Pancreas (tissue), 10 donors: ENCODE results near the gene VMP1. TPM values are rescaled to one million over a fixed set of nuclear protein-coding genes. Genes with fewer than 3 reads are reported as not detected.
"Not testable (repeated sequence)": the region's sequence is repeated elsewhere in the genome, so short reads cannot be mapped to it uniquely, and the experiment has no call there.

Experiments
- ATAC-seq, 4 donors: fragments of 200-7000 bp; cut with Tn5 transposase; one replicate each; pipeline versions ENCODE4 v1.8.0 to v1.9.1; 2020; ENCODE audit warnings: mild to moderate bottlenecking in 4 of 4, moderate library complexity in 4 of 4
- DNase-seq, 6 donors: peaks; one replicate each; pipeline ENCODE4 v3.0.0-alpha.2; 2020
- FAIRE-seq: peaks from 2 replicates; lab custom pipeline; 2012; peaks lifted over from hg19 to GRCh38; lab: Jason Lieb, UNC
- H3K27ac ChIP-seq, 4 donors: fragments of 200-600 bp; sonication (generic); 1 replicate in 3 of 4; 2 replicates in 1 of 4; pipeline versions ENCODE4 v1.5.0 to v1.8.0; 2020
- H3K27me3 ChIP-seq, 4 donors: fragments of 200-600 bp; one replicate each; pipeline ENCODE4 v1.8.0; 2021
- H3K36me3 ChIP-seq, 3 donors: fragments of 200-600 bp; sonication (generic) in 1 of 3; one replicate each; pipeline versions ENCODE4 v1.5.0 to v1.8.0; 2020 to 2021
- H3K4me1 ChIP-seq, 3 donors: fragments of 200-600 bp; one replicate each; pipeline ENCODE4 v1.8.0; 2021
- H3K4me3 ChIP-seq, 4 donors: fragments of 200-600 bp; sonication (generic) in 2 of 4; one replicate each; pipeline versions ENCODE4 v1.5.0 to v1.8.0; 2020 to 2021
- H3K9me3 ChIP-seq, 4 donors: fragments of 200-600 bp; one replicate each; pipeline ENCODE4 v1.8.0; 2021
- CTCF ChIP-seq, 4 donors: fragments of 200-600 bp; sonication (generic) in 3 of 4; IDR thresholded peaks; one replicate each; pipeline versions ENCODE4 v1.5.0 to v1.8.0; 2021; ENCODE audit warnings: antibody characterized with exemption in 4 of 4
- WGBS, 2 donors: extraction: QIAGEN DNeasy Blood & Tissue Kit; methylation state at CpG; one replicate each; pipeline ENCODE4 v1.1.7; 2013; 5-methylcytosine and 5-hydroxymethylcytosine counted together
- intact Hi-C, 3 donors: fragments of 100-400 bp; cut with DNase I; formaldehyde crosslinking; loops; one replicate each; pipeline versions ENCODE4 v1.11.1 to v1.14.2; 2022
- polyA plus RNA-seq, 2 donors: library from polyadenylated mRNA; stranded (reverse); fragments of 200-250 nt; gene quantifications; one replicate each; pipeline ENCODE4 v1.2.3, GENCODE V29; 2013
- total RNA-seq, 6 donors: library from RNA; stranded (reverse); fragmentation: NEBNext Ultra II Directional in 4 of 6; extraction: Animal tissue kit (Norgen Biotek cat#: 25700) in 4 of 6; gene quantifications; one replicate each; pipeline versions ENCODE4 v1.2.1 to v1.2.4, GENCODE V29; 2021 to 2023
- donor health status: healthy with polysubstance abuse.
- donor health status: DM: no; HTN: no; CAD: no; lungs with moderate emphysema.
- donor health status: DM: no; HTN: no; CAD: no.
- donor health status: control.
- donor health status: control.
- donor health status: Bipolar disorder and iron deficiency.
- donor health status: DM: yes; HTN: yes; CAD: no.
- donor health status: DM: no; HTN: no; CAD: no.
- donor health status: DM: no; HTN: no; CAD: no.
- donor health status: DM: yes; HTN: yes; CAD: no.

Gene VMP1
- total and polyA plus RNA-seq, 8 donors, result 55.5 to 177 (median 91.8) TPM

GRCh38 chr17:59790910-59791309, 83.5 kb downstream of the VMP1 start:
- DNase-seq (no peak), ATAC-seq (no peak), FAIRE-seq (no peak)
- no peaks in the 10 kb centered on the region for H3K27me3 ChIP-seq
- H3K27ac ChIP-seq, result peak overlapping the region in 2 of 4 donors; percentile 51 to 67
- H3K4me1 ChIP-seq, result peaks cover 13 to 25% (median 24%) of the 10 kb centered on the region in 3 donors
- TF ChIP-seq CTCF (IDR thresholded peaks at IDR 0.05), result no peak
- 87 to 88% methylated on average over 4 of the region's 4 CpGs for WGBS, 2 donors
- H3K36me3 ChIP-seq, result no peaks in the 10 kb centered on the region
- H3K4me3 ChIP-seq, result no peak overlapping the region
- H3K9me3 ChIP-seq, result no peaks in the 10 kb centered on the region
- intact Hi-C loops, result no loop called here

GRCh38 chr17:59791603-59792457, 84.4 kb downstream of the VMP1 start:
- WGBS, 2 donors, result 92 to 93% methylated on average over 7 of the region's 7 CpGs
- TF ChIP-seq CTCF (IDR thresholded peaks at IDR 0.05), result no peak
- FAIRE-seq, result no peak

GRCh38 chr17:59792458-59792823, 85.0 kb downstream of the VMP1 start:
- H3K27me3 ChIP-seq, ATAC-seq, H3K9me3 ChIP-seq, H3K4me3 ChIP-seq, intact Hi-C loops, FAIRE-seq, H3K36me3 ChIP-seq, DNase-seq: not testable (repeated sequence)
- peaks cover 2 to 16% (median 9%) of the 10 kb centered on the region in 3 donors for H3K4me1 ChIP-seq
- 95% methylated on average over 10 of the region's 10 CpGs for WGBS, 2 donors
- peak overlapping the region in 1 of 4 donors; percentile 36 for H3K27ac ChIP-seq

More at GRCh38 chr17:59791603-59792457, 84.4 kb downstream of the VMP1 start:
- H3K27me3 ChIP-seq, result no peaks in the 10 kb centered on the region
- intact Hi-C loops, result no loop called here
- H3K27ac ChIP-seq, result peak overlapping the region in 2 of 4 donors; percentile 36 to 41
- H3K4me1 ChIP-seq, result peaks cover 8 to 22% (median 15%) of the 10 kb centered on the region in 3 donors
- H3K4me3 ChIP-seq, result no peak overlapping the region
- ATAC-seq (peak in 1 of 4 donors; percentile 15), DNase-seq (no peak)
- H3K36me3 ChIP-seq, result no peaks in the 10 kb centered on the region
- H3K9me3 ChIP-seq, result no peaks in the 10 kb centered on the region

DNA sequence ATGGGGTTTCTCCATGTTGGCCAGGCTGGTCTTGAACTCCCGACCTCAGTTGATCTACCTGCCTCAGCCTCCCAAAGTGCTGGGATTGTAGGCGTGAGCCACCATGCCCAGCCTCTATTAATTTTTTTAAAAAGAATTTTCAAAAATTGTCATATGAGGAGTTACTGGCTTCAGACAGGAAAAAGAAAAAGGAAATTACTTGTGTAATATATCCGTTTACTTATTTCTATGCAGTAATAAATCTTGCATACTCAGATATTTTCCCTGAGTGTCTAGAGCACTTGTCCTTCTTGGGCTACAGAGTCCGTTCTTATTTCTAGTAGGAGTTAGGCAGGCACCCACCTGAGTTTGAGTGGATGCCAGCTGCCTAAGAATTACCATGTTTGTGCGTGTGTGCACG, 85.8 kb downstream of the VMP1 start:
- no peak for ATAC-seq

DNA sequence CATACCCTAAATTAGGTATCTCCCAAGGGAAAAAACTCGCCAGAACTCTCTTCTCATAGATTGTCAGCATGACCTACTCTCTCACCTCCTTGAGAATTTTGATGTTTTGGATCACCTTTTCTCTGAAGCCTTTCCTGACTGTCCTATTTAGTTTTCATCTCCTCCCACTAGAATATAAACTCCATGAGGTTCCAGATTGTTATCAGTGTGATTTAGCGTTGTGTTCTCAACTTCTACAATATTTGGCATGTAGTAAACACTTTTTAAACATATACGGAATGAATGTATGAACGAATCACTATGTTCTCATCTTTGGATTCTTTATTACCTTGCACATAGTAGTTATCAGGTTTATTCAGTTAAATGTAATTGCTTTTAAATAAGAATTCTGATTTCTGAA, 88.7 kb downstream of the VMP1 start:
- WGBS, 2 donors, result 87 to 92% methylated on average over 4 of the region's 4 CpGs
- ATAC-seq (no peak), DNase-seq (no peak), FAIRE-seq (no peak)
- no peaks in the 10 kb centered on the region for H3K9me3 ChIP-seq
- peaks cover 0 to 4% (median 0%) of the 10 kb centered on the region in 3 donors for H3K4me1 ChIP-seq
- H3K36me3 ChIP-seq, result no peaks in the 10 kb centered on the region
- H3K4me3 ChIP-seq, result no peak overlapping the region
- H3K27me3 ChIP-seq, result no peaks in the 10 kb centered on the region
- intact Hi-C loops, result no loop called here
- no peak for TF ChIP-seq CTCF (IDR thresholded peaks at IDR 0.05)
- H3K27ac ChIP-seq, result no peak overlapping the region

More for the DNA sequence above, 85.8 kb downstream of the VMP1 start:
- Histone ChIP-seq H3K4me3 (no peak overlapping the region), H3K36me3 (no peaks in the 10 kb centered on the region), H3K27ac (no peak overlapping the region), H3K4me1 (peaks cover 0 to 9% (median 1%) of the 10 kb centered on the region in 3 donors), H3K9me3 (no peaks in the 10 kb centered on the region), H3K27me3 (no peaks in the 10 kb centered on the region)
- TF ChIP-seq CTCF (IDR thresholded peaks at IDR 0.05), result no peak
- no peak for DNase-seq
- WGBS, 2 donors, result 77% methylated on average over 6 of the region's 6 CpGs; no CpG with 5 or more reads in 1 of the 2 donors
- FAIRE-seq, result no peak
- intact Hi-C loops, result no loop called here
